ENCODE data around the gene FLG.

GRCh38 chr1:152374451-152374850, 49.4 kb upstream of the FLG start:
- TF ChIP-seq, protein P1, sequence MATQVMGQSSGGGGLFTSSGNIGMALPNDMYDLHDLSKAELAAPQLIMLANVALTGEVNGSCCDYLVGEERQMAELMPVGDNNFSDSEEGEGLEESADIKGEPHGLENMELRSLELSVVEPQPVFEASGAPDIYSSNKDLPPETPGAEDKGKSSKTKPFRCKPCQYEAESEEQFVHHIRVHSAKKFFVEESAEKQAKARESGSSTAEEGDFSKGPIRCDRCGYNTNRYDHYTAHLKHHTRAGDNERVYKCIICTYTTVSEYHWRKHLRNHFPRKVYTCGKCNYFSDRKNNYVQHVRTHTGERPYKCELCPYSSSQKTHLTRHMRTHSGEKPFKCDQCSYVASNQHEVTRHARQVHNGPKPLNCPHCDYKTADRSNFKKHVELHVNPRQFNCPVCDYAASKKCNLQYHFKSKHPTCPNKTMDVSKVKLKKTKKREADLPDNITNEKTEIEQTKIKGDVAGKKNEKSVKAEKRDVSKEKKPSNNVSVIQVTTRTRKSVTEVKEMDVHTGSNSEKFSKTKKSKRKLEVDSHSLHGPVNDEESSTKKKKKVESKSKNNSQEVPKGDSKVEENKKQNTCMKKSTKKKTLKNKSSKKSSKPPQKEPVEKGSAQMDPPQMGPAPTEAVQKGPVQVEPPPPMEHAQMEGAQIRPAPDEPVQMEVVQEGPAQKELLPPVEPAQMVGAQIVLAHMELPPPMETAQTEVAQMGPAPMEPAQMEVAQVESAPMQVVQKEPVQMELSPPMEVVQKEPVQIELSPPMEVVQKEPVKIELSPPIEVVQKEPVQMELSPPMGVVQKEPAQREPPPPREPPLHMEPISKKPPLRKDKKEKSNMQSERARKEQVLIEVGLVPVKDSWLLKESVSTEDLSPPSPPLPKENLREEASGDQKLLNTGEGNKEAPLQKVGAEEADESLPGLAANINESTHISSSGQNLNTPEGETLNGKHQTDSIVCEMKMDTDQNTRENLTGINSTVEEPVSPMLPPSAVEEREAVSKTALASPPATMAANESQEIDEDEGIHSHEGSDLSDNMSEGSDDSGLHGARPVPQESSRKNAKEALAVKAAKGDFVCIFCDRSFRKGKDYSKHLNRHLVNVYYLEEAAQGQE (IDR thresholded peaks at IDR 0.05; ENCODE audit: borderline replicate concordance) = no peak
- TF ChIP-seq EZH2 (IDR thresholded peaks at IDR 0.05; ENCODE audit: borderline replicate concordance, insufficient read depth, low read length, poor library complexity, severe bottlenecking) (no peak), CTCF (IDR thresholded peaks at IDR 0.05; ENCODE audit: poor library complexity, severe bottlenecking) (no peak), MXI1 (conservative IDR thresholded peaks at IDR 0.05; ENCODE audit: poor library complexity, severe bottlenecking) (no peak)
